GM12891 (cell line): Measurements from ENCODE around the gene EIPR1.
A peak's percentile ranks its signal among the peaks of the same experiment; 100 is the strongest.

Experiments
- DNase-seq: peaks from one replicate; pipeline ENCODE4 v3.0.0; 2011; ENCODE audit warnings: low spot score; ENCODE audit not compliant: insufficient read length
- FAIRE-seq: peaks from 2 replicates; lab custom pipeline; 2011; peaks lifted over from hg19 to GRCh38; lab: Jason Lieb, UNC
- PAX5 ChIP-seq: IDR thresholded peaks from 2 replicates; pipeline ENCODE4 v1.6.1; 2011; ENCODE audit warnings: low read length, moderate library complexity, mild to moderate bottlenecking; ENCODE audit not compliant: insufficient read depth, severe bottlenecking
- POLR2A ChIP-seq: IDR thresholded peaks from 2 replicates; pipeline ENCODE4 v1.6.1; 2011; ENCODE audit warnings: low read depth, low read length, control low read depth
- POLR2AphosphoS5 ChIP-seq: IDR thresholded peaks from 2 replicates; pipeline ENCODE4 v1.6.1; 2011; ENCODE audit warnings: low read depth, low read length, control low read depth
- POU2F2 ChIP-seq: IDR thresholded peaks from 2 replicates; pipeline ENCODE4 v1.6.1; 2011; ENCODE audit warnings: low read depth, mild to moderate bottlenecking, control low read depth, low read length, moderate library complexity
- SPI1 ChIP-seq: IDR thresholded peaks from 2 replicates; pipeline ENCODE4 v1.6.1; 2011; ENCODE audit warnings: low read depth, low read length, control low read depth
- TAF1 ChIP-seq: IDR thresholded peaks from 2 replicates; pipeline ENCODE4 v1.6.1; 2011; ENCODE audit warnings: low read depth, low read length, control low read depth

EIPR1 gene

GRCh38 chr2:3143602-3144001 lies 234.0 kb downstream of the EIPR1 start:
- FAIRE-seq = peak; percentile 56
- no peak for DNase-seq

DNA sequence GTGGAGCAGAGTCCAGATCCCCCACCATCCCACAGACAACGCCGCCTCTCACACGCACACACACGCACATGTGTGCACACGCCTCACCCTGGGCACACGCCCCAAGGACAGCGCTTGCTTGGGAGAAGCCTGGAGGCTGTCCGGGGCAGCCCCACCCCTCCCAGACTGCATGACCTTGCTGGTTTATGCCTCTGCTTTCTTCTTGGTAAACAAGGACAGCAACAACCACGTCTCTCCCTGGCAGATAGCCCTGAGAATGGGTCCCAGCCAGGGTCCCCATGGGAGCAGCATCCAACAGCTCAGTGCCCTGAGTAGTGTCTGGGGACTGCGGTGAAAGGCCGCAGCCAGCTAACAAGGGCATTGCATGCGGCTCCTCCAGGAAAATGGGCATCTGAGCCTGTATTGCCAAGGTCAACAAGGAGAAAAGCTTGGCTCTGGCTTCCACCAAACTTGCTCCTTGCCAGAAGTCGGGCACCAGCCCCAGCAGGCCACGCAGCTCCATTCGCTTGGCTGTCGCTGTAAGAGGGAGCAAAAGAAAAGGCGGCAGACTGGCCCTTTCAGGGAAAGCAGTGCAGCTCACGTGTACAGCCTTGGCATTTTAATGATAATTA lies 234.6 kb downstream of the EIPR1 start:
- FAIRE-seq (no peak), DNase-seq (no peak)
- TF ChIP-seq POLR2AphosphoS5 (no peak), SPI1 (no peak), POLR2A (no peak), TAF1 (no peak), POU2F2 (no peak), PAX5 (no peak)

More at GRCh38 chr2:3143602-3144001, 234.0 kb downstream of the EIPR1 start:
- no peak for TF ChIP-seq SPI1
- no peak for TF ChIP-seq POU2F2
- TF ChIP-seq PAX5 = no peak
- no peak for TF ChIP-seq POLR2A
- TF ChIP-seq POLR2AphosphoS5 = no peak

- TF ChIP-seq TAF1 (no peak), POU2F2 (no peak), POLR2A (no peak), SPI1 (no peak), PAX5 (no peak), POLR2AphosphoS5 (no peak)
- DNase-seq (no peak), FAIRE-seq (no peak)
Observed at GRCh38 chr2:3142210-3142609, 235.4 kb downstream of the EIPR1 start.

GRCh38 chr2:3141696-3142095 lies 235.9 kb downstream of the EIPR1 start:
- TF ChIP-seq SPI1 (no peak), POLR2A (no peak), POU2F2 (no peak), TAF1 (no peak), POLR2AphosphoS5 (no peak), PAX5 (no peak)
- DNase-seq (no peak), FAIRE-seq (no peak)

DNA sequence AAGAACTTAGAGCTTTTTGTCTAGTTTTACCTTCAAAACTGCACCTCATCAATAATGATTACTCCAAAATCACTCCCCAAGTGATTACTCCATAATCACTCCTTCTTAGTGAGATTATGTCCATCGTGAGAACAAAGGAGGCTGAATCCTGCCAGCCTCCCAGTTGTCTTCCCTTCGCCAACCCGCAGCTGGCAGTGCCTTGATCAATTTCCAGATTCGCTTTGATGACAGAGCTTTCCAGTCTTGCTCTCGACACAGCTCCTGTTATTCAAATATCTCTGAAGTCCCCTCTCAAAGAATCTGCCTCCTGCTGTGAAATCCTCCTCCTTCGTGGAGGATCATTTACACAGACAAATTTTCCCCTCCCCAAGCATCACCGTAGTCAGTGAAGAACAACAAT lies 237.7 kb downstream of the EIPR1 start:
- FAIRE-seq (no peak), DNase-seq (no peak)
- TF ChIP-seq TAF1 (no peak), POLR2AphosphoS5 (no peak), POU2F2 (no peak), SPI1 (no peak), POLR2A (no peak)
